Right lung (tissue), 5 donors: ENCODE results near the gene SCYGR1. TPM values are rescaled to one million over a fixed set of nuclear protein-coding genes. Genes with fewer than 3 reads are reported as not detected.
"Not testable (repeated sequence)": the region's sequence is repeated elsewhere in the genome, so short reads cannot be mapped to it uniquely, and the experiment has no call there.

Source experiments
- DNase-seq, 2 donors: peaks; one replicate each; pipeline ENCODE4 v3.0.0-alpha.2; 2013
- polyA plus RNA-seq, 5 donors: library from polyadenylated mRNA; unstranded; fragments of 120-200 nt; gene quantifications; one replicate each; pipeline versions ENCODE4 v1.2.1 to v1.2.3, GENCODE V29; 2013; ENCODE audit warnings: inconsistent platforms in 1 of 5, low replicate concordance in 1 of 5; ENCODE audit not compliant: insufficient read length in 5 of 5, insufficient read depth in 1 of 5

Gene SCYGR1
- polyA plus RNA-seq, 5 donors, result not detected

DNA sequence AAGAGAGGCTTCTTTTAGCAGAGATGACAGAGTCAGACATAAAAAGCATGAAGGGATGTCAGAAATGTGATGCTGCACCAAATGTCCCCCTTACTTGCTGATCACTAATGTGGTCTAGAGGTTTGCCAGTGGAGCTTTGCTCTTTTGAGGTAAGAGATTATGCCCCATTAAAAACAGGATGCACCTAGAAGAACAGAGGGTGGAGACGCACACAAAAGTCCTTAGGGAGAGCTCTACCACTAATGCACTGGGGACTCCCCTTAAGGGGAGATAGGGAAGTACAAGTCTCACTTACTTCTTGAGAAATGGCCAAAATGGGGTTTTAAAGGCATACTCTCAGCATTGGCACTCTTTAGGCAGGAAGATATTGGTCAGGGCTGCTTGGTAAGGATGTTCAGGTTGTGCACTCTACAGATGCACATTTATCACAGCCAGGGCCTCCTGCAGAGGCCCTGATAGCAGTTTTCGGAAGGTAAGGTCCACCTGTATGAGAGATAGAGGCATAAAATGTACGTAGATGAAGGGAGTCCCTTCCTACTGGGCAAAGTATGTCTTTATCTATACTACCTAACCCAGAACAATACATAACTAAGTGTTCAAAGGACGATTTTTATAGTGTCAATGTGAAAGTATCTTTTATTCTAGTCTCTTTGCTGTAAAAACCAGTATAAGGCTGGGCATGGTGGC is 17.0 kb upstream of the SCYGR1 start:
- no peak for DNase-seq

DNA sequence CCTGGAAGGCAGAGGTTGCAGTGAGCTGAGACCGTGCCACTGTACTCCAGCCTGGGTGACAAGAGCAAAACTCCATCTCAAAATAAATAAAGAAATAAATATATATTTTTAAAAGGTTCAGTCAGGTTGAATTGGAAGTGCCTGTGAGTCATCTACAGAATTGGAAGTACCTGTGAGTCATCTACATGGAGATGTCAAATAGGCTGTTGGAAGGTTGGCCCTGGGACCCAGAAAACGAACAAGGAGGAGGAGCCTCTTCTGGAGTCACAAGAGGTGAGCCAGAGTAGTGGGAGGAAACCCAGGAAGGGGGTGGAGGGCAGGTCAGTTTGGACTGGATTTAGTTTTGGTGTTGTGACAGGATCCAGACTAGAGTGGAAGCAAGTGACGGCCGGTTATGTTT is 15.2 kb upstream of the SCYGR1 start:
- DNase-seq, result no peak

DNA sequence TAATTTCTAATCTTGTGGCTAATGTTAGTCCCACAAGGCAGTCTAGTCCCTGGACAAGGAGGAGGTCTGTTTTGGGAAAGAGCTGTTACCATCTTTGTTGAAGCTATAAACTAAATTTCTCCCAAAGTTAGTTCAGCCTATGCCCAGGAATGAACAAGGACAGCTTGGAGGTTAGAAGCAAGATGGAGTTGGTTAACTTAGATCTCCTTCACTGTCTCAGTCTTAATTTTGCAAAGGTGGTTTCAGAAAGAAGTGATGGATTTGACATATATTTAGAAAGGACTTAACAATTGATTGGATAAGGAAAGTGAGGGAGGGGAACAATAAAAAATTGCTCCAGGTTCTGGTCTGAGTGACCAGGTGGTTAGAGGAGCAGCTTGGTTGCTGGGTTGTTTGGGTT is 14.6 kb upstream of the SCYGR1 start:
- DNase-seq, result no peak

GRCh38 chr2:227401550-227401949 is 13.8 kb upstream of the SCYGR1 start:
- no peak for DNase-seq

- DNase-seq, result no peak
Measured at GRCh38 chr2:227398684-227399670, 11.2 kb upstream of the SCYGR1 start.

- no peak for DNase-seq
Measured at GRCh38 chr2:227397562-227397961, 9.8 kb upstream of the SCYGR1 start.

DNA sequence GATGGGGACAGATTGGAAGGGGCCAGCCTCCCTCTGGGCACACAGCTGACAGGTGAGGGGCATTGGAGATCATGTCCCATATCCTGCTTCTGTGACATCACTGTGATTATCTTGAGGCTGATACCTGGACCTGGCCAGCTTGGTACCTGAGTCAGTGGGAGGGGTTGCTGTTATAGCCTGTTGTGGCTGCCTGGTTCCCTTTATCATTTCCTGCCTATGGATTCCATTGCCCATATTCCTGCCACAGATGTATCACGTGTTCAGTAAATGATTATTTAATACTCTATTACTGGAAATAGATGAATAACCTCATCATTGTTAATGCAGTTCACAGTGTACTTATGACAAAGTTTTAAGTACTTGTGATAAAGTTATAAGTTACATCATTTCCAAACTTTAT is 7.8 kb upstream of the SCYGR1 start:
- DNase-seq, result no peak

GRCh38 chr2:227394401-227394800 is 6.7 kb upstream of the SCYGR1 start:
- DNase-seq, result no peak

DNA sequence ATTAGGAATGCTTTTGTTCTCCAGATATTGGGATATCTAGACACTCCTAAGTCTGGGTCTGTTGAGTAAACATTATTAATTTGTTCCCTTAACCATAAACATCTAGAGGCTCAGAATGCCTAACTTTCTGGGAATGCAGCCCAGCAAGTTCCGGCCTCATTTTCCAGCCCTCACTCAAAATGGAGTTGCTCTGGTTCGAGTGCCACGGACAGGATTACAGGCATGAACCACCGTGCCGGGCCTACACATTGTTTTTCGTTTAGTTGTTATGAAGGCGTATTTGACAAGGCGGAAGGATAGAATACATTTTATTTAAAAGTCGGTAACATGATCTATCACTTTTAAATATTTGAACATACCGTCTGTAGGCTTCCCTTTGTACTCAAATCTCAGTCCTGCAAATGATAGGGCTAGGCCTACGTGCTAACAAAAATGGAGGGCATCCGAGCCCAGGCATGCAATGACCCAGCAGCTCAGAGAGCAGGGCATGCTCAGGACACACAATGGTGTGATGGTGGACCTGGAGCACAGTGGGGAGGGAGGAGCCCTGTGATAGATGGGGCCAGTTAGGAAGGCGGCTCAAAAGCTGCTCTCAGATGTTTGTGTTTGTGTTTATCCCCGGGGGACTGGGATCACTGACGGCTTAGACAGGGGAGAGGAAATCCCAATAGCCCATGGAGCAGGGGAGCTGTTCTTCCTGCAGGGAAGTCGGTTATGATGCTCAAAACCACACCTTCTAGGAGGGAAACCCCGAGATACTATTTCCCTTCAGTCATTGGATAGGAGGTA is 2.9 kb upstream of the SCYGR1 start:
- no peak for DNase-seq

DNA sequence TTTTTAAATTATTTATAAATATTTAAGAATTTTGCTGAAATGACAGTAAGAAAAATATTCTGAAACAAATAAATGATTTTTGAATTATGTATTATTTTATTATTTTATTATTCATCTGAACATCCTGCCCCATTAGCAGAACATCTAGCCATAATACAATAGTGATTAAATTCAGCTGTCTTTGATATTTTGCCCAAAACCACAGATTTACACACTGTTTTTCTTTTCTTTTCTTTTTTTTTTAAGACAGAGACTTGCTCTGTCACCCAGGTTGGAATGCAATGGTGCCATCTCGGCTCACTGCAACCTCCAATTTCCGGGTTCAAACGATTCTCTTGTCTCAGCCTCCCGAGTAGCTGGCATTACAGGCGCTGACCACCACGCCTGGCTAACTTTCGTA is 1.9 kb upstream of the SCYGR1 start:
- no peak for DNase-seq

GRCh38 chr2:227389231-227389630 is 1.5 kb upstream of the SCYGR1 start:
- DNase-seq, result no peak

DNA sequence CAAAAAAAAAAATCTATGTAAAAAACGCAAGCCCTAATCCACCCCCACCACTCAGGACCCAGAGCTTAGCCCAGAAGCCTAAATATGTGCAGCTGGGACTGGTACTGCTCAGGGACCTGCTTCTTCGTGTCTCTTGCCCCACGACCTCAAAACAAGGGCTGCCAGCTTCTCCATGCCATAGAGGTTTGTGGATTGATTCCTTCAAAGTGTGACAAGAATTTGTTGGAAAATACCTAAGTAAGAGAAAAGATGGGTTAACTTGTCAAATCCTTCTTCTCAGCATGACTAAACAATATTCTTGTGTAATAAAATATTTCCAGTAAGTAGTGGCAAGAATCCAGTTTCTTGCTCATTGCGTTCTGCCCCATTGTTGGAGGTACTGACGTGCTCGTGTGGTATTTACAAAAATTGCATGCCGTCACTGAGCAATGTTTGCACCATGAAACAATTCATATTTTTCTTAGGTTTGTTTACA is 825 bp upstream of the SCYGR1 start:
- DNase-seq, result no peak

DNA sequence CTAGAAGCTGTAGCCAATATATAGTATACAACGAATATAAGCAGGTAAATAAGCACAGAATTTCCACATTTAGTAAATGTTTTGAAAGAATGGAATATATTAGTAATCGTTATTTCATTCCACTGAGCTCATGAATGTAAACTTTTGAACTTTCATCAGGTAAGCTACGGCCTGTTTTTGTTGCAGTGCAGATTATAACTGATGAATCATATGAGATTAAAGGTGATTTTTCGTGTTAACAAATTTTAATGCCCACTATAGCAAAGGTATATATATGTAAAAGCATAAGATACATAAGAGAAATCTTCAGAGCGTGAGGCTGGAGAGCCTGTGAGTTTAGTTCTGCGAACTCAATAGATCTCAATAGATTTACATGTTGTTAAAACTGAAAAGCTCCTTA is 1.1 kb downstream of the SCYGR1 start:
- no peak for DNase-seq

GRCh38 chr2:227383686-227384085 is 4.1 kb downstream of the SCYGR1 start:
- no peak for DNase-seq

GRCh38 chr2:227382241-227382835 is 5.4 kb downstream of the SCYGR1 start:
- not testable (repeated sequence) for DNase-seq

DNA sequence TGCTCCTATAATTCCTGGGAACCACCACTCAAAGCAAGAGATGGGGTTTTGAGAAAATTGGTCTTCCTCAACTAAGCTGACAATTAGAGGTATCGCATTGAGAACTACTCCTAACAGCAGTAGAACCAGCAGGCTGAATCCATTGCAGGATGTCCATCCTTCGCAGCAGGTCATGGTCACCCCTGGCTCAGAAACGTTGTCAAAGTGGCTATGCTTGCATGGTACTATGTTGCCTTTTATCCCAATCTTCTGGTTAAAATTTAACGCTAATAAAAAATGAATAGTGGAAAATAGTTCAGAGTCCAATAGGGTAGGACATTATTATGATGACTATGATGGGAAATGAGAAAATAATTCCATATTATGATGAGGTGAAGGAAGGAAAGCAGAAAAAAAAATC is 8.7 kb downstream of the SCYGR1 start, which contains the start of gene TM4SF20:
TM4SF20 (minus strand) TSS at position 212 of the 400 bp plus-strand sequence; CDS start at position 174, 38 bp downstream.
- DNase-seq, result no peak

DNA sequence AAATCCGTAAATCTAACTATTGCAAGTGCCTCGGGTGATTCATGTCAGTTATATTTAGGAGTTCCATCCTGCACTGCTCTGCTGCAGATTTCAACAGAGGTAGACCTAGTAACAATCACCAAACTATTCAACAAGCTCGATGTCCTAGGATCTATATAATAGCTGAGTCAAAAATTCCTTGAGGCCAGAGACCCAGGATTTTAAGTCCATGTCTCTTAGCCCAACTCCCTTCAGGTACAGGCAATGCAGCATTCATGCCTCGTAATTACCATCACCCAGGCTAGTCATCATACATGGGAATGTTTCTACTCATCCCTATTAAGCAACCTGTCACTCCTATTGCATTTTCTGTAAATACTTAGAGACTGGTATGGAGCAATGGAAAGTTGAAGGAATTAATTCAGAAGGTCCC is 9.4 kb downstream of the SCYGR1 start:
- no peak for DNase-seq

DNA sequence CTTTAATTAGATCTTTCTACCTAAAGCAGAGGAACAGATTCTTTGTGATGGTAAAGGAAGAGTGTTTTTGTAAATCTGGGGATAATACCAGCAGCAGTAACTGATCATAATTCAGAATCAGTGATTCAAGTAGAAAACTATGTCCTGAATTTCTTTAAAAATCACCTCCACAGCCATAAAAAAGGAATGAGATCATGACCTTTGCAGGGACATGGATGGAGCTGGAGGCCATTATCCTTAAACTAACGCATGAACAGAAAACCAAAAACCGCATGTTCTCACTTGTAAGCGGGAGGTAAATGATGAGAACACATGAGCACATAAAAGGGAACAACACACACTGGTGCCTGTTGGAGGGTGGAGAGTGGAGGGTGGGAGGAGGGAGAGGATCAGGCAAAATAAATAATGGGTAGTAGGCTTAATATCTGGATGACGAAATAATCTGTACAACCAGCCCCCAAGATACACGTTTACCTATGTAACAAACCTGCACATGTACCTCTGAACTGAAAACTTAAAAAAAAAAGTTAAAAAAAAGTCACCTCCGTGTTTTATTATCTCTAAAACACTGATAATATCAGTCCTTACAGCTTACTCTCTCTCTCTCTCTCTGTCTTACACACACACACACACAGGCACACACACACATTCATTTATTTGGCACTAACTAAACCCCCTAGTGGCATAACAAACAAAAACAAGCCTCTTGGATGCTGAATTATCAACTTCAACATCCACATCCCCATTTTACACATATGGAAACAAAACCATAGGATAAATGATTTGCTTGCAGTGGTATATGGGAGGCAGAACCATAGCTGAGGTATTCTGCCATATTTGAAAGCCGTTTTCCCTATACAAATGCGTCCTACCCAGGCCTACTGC is 10.0 kb downstream of the SCYGR1 start:
- DNase-seq, result no peak

DNA sequence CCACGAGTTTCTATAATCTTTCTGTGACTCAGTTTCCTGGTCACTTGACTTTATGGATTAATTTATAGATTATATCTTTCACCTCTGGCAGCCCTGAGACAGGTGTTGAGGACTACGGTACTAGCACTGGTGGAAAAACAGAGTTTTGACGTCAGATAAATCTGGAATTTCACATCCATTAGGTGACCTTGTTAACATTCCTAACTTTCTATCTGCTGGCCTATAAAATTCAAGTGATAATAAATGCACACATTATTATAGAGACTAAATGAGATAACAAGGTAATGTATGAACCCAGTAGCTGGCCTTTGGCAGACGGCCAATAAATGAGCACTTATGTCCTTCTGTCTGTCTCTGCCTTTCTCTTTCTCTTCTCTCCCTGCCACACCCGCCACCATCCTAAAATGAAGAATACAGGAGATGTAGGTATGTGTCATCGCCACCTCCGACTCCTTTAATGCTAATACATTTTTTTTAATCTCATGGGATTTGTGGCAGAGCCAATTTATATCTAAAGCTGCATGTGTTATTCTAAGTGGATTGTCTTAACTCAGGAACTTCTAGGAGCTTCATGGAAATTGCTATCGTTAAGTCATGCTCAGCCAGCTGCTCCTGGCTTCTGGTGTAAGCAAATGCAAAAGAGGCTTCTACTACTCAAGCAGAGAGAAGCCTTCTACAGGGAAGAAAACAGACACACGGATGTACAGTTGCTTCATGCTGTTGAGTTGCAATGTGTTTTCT is 10.9 kb downstream of the SCYGR1 start:
- DNase-seq, result no peak

DNA sequence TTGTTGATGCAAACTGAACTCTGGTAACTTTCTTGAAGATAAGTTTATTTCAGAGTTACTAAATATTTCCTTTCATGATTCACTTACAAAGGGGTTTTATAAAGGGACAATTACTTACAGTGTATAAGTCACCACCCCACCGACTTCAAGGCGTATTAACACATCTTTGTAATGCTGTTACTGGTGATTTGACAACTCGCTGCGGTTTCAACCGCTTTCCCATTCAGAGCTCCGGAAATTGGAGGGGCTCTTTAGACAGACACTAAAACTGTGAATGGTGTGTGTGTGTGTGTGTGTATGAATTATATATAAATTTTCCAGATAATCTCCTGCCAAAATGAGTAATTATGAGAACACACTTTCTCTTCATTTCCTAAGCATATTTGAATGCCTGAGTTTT is 13.6 kb downstream of the SCYGR1 start:
- DNase-seq, result no peak
